Lung (tissue), 12 donors: Measurements from ENCODE around the gene TMEM62. TPM values are rescaled to one million over a fixed set of nuclear protein-coding genes. Genes with fewer than 3 reads are reported as not detected.

ENCODE experiments used
- ATAC-seq: fragments of 200-7000 bp; cut with Tn5 transposase; one replicate; pipeline ENCODE4 v1.9.1; 2020; ENCODE audit warnings: moderate number of reproducible peaks; ENCODE audit not compliant: insufficient read depth, low FRiP score
- DNase-seq, 3 donors: peaks; one replicate each; pipeline ENCODE4 v3.0.0-alpha.2; 2013 to 2017
- H3K27ac ChIP-seq, 2 donors: one replicate each; pipeline ENCODE4 v1.5.1; 2013; ENCODE audit warnings: mild to moderate bottlenecking in 2 of 2, moderate library complexity in 2 of 2, control low read depth in 1 of 2, inconsistent platforms in 1 of 2, low read depth in 1 of 2, low read length in 1 of 2
- H3K27me3 ChIP-seq, 3 donors: one replicate each; pipeline ENCODE4 v1.5.1; 2013; ENCODE audit warnings: low read length in 2 of 3; ENCODE audit not compliant: control insufficient read depth in 3 of 3, insufficient read depth in 3 of 3
- H3K36me3 ChIP-seq, 4 donors: one replicate each; pipeline ENCODE4 v1.5.1; 2013; ENCODE audit warnings: low read length in 4 of 4, mild to moderate bottlenecking in 1 of 4, moderate library complexity in 1 of 4; ENCODE audit not compliant: control insufficient read depth in 4 of 4, insufficient read depth in 4 of 4
- H3K4me1 ChIP-seq, 5 donors: one replicate each; pipeline ENCODE4 v1.5.1; 2013; ENCODE audit warnings: low read length in 5 of 5, mild to moderate bottlenecking in 2 of 5, moderate library complexity in 1 of 5; ENCODE audit not compliant: control insufficient read depth in 5 of 5, insufficient read depth in 5 of 5
- H3K4me3 ChIP-seq: one replicate; pipeline ENCODE4 v1.5.1; 2013; ENCODE audit warnings: mild to moderate bottlenecking, control low read depth, moderate library complexity
- H3K9ac ChIP-seq, 2 donors: one replicate each; pipeline ENCODE4 v1.5.1; 2013; ENCODE audit warnings: low read length in 2 of 2, control low read depth in 1 of 2; ENCODE audit not compliant: insufficient read depth in 1 of 2
- H3K9me3 ChIP-seq, 4 donors: one replicate each; pipeline ENCODE4 v1.5.1; 2013; ENCODE audit warnings: low read length in 3 of 4, mild to moderate bottlenecking in 1 of 4, moderate library complexity in 1 of 4; ENCODE audit not compliant: control insufficient read depth in 4 of 4, insufficient read depth in 3 of 4
- CTCF ChIP-seq: IDR thresholded peaks from 2 replicates; pipeline ENCODE4 v1.5.1; 2012; ENCODE audit warnings: mild to moderate bottlenecking; ENCODE audit errors: control extremely low read depth, extremely low read depth
- WGBS, 2 donors: extraction: QIAGEN DNeasy Blood & Tissue Kit; methylation state at CpG; one replicate each; pipeline ENCODE4 v1.1.7; 2013; 5-methylcytosine and 5-hydroxymethylcytosine counted together
- polyA plus RNA-seq, 2 donors: library from polyadenylated mRNA; stranded (reverse); fragments of 200-250 nt; gene quantifications; one replicate each; pipeline ENCODE4 v1.2.1, GENCODE V29; 2013
- total RNA-seq, 2 donors: library from RNA; depleted of rRNA in 1 of 2; stranded (reverse); fragments of >200 nt in 1 of 2; gene quantifications; one replicate each; pipeline ENCODE4 v1.2.1, GENCODE V29; 2014 to 2021
- donor health status: control.
- donor health status: control.
- donor health status: Bipolar disorder and iron deficiency.
- donor health status: healthy.
- donor health status: DM: yes; HTN: yes; CAD: no.

TMEM62 gene
- total and polyA plus RNA-seq, 4 donors: 15.1 to 25.7 (median 21.6) TPM

- DNase-seq (no peak), ATAC-seq (no peak)
- Histone ChIP-seq H3K27me3 (no peaks in the 10 kb centered on the region), H3K4me1 (no peaks in the 10 kb centered on the region), H3K9me3 (no peaks in the 10 kb centered on the region), H3K9ac (no peak overlapping the region), H3K36me3 (peaks cover 0 to 6% (median 1%) of the 10 kb centered on the region in 4 donors), H3K27ac (no peak overlapping the region), H3K4me3 (no peak overlapping the region)
- TF ChIP-seq CTCF: no peak
- WGBS, 2 donors: 89 to 96% methylated on average over 5 of the region's 5 CpGs
Measured at GRCh38 chr15:43146184-43146583, 12.8 kb downstream of the TMEM62 start.

GRCh38 chr15:43150191-43150929, 17.0 kb downstream of the TMEM62 start:
- DNase-seq (no peak), ATAC-seq (no peak)
- 91 to 96% methylated on average over 5 of the region's 5 CpGs for WGBS, 2 donors
- Histone ChIP-seq H3K27me3 (no peaks in the 10 kb centered on the region), H3K27ac (no peak overlapping the region), H3K9me3 (no peaks in the 10 kb centered on the region), H3K4me3 (no peak overlapping the region), H3K36me3 (peaks cover 0 to 10% (median 4%) of the 10 kb centered on the region in 4 donors), H3K9ac (no peak overlapping the region), H3K4me1 (no peaks in the 10 kb centered on the region)
- TF ChIP-seq CTCF: no peak

GRCh38 chr15:43151688-43152087, 18.3 kb downstream of the TMEM62 start:
- H3K36me3 ChIP-seq: peaks cover 0 to 10% (median 5%) of the 10 kb centered on the region in 4 donors
- WGBS, 2 donors: 85 to 87% methylated on average over 2 of the region's 2 CpGs
- TF ChIP-seq CTCF: no peak

DNA sequence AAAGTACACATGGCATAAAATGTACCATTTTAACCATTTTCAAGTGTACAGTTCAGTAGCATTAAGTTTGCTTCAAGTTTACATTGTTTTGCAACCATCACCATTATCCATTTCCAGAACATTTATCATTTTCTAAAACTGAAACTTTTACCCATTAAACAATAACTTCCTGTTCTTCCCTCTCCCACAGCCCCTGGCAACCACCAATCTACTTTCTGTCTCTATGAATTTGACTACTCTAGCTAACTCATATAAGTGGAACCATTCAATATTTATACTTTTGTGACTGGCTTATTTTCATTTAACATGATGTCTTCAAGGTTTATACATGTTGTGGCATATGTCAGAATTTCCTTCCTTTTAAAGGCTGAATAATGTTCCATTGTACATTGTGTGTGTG, 19.9 kb downstream of the TMEM62 start:
- peaks cover 0 to 10% (median 5%) of the 10 kb centered on the region in 4 donors for H3K36me3 ChIP-seq
- no peaks in the 10 kb centered on the region for H3K4me1 ChIP-seq
- no peak overlapping the region for H3K27ac ChIP-seq
- no peak for TF ChIP-seq CTCF
- no peak overlapping the region for H3K4me3 ChIP-seq
- H3K27me3 ChIP-seq: no peaks in the 10 kb centered on the region
- no peak for DNase-seq
- no peaks in the 10 kb centered on the region for H3K9me3 ChIP-seq
- no peak overlapping the region for H3K9ac ChIP-seq
- no peak for ATAC-seq

More at GRCh38 chr15:43151688-43152087, 18.3 kb downstream of the TMEM62 start:
- no peak for DNase-seq
- Histone ChIP-seq H3K4me1 (no peaks in the 10 kb centered on the region), H3K9me3 (no peaks in the 10 kb centered on the region), H3K4me3 (no peak overlapping the region), H3K27me3 (no peaks in the 10 kb centered on the region), H3K9ac (no peak overlapping the region), H3K27ac (no peak overlapping the region)
- no peak for ATAC-seq
